Right hindlimb (tissue), 1 donor: ENCODE measurements around the gene SV2C.

ENCODE experiments used
- DNase-seq: peaks from one replicate; pipeline ENCODE4 v3.0.0-alpha.2; 2018

Gene SV2C

GRCh38 chr5:76388791-76389512 lies 305.8 kb downstream of the SV2C start:
- no peak for DNase-seq

- no peak for DNase-seq
Measured at GRCh38 chr5:76389513-76390154, 306.5 kb downstream of the SV2C start.

GRCh38 chr5:76391014-76391413 lies 307.8 kb downstream of the SV2C start:
- DNase-seq = no peak

GRCh38 chr5:76393035-76393680 lies 310.0 kb downstream of the SV2C start:
- no peak for DNase-seq

GRCh38 chr5:76397200-76397599 lies 314.0 kb downstream of the SV2C start:
- DNase-seq = no peak

GRCh38 chr5:76399268-76399667 lies 316.1 kb downstream of the SV2C start:
- no peak for DNase-seq

GRCh38 chr5:76400466-76400865 lies 317.3 kb downstream of the SV2C start:
- no peak for DNase-seq

- no peak for DNase-seq
Measured at GRCh38 chr5:76401801-76402250, 318.6 kb downstream of the SV2C start.

GRCh38 chr5:76402251-76402885 lies 319.2 kb downstream of the SV2C start:
- peak; percentile 67 for DNase-seq

- DNase-seq = peak; percentile 87
Measured at GRCh38 chr5:76402886-76403765, 319.9 kb downstream of the SV2C start, which contains the start of gene IQGAP2. IQGAP2 (plus strand) TSS chr5:76403285; CDS start chr5:76403546, 261 bp downstream.
